Aorta (tissue), 5 donors: ENCODE measurements around the gene MFSD2B. TPM values are rescaled to one million over a fixed set of nuclear protein-coding genes. Genes with fewer than 3 reads are reported as not detected.
A peak's percentile ranks its signal among the peaks of the same experiment; 100 is the strongest.

Experiments
- ATAC-seq: fragments of 200-7000 bp; cut with Tn5 transposase; one replicate; pipeline ENCODE4 v1.9.1; 2022; ENCODE audit warnings: moderate library complexity; ENCODE audit not compliant: low FRiP score
- DNase-seq, 2 donors: peaks; one replicate each; pipeline ENCODE4 v3.0.0-alpha.2; 2020
- H3K27ac ChIP-seq, 2 donors: one replicate each; pipeline ENCODE4 v1.5.1; 2013; ENCODE audit warnings: low read length in 2 of 2, mild to moderate bottlenecking in 2 of 2, moderate library complexity in 2 of 2, control low read depth in 1 of 2, inconsistent platforms in 1 of 2, low read depth in 1 of 2
- H3K27me3 ChIP-seq, 2 donors: one replicate each; pipeline ENCODE4 v1.6.1; 2013; ENCODE audit warnings: control low read depth in 1 of 2, low read length in 1 of 2, mild to moderate bottlenecking in 1 of 2, moderate library complexity in 1 of 2; ENCODE audit not compliant: insufficient read depth in 2 of 2, control insufficient read depth in 1 of 2
- H3K36me3 ChIP-seq, 2 donors: one replicate each; pipeline ENCODE4 v1.6.1; 2013; ENCODE audit warnings: control low read depth in 1 of 2, low read length in 1 of 2, mild to moderate bottlenecking in 1 of 2; ENCODE audit not compliant: insufficient read depth in 2 of 2, control insufficient read depth in 1 of 2
- H3K4me1 ChIP-seq, 2 donors: one replicate each; pipeline ENCODE4 v1.6.1; 2013; ENCODE audit warnings: low read length in 2 of 2, control low read depth in 1 of 2, mild to moderate bottlenecking in 1 of 2, moderate library complexity in 1 of 2; ENCODE audit not compliant: insufficient read depth in 2 of 2, control insufficient read depth in 1 of 2
- H3K4me3 ChIP-seq, 2 donors: one replicate each; pipeline ENCODE4 v1.5.1; 2013; ENCODE audit warnings: low read length in 2 of 2, control low read depth in 1 of 2, mild to moderate bottlenecking in 1 of 2
- H3K9me3 ChIP-seq: one replicate; pipeline ENCODE4 v1.6.1; 2013; ENCODE audit warnings: mild to moderate bottlenecking, low read length; ENCODE audit not compliant: control insufficient read depth
- WGBS, 2 donors: extraction: QIAGEN DNeasy Blood & Tissue Kit; methylation state at CpG; one replicate each; pipeline ENCODE4 v1.1.7; 2013; 5-methylcytosine and 5-hydroxymethylcytosine counted together
- intact Hi-C, 2 donors: fragments of 100-400 bp; cut with DNase I; formaldehyde crosslinking; loops; one replicate each; pipeline versions ENCODE4 v1.14.2 to v1.15.0; 2022
- polyA plus RNA-seq, 2 donors: library from polyadenylated mRNA; stranded (reverse); fragments of 200-250 nt; gene quantifications; one replicate each; pipeline ENCODE4 v1.2.3, GENCODE V29; 2013
- total RNA-seq, 2 donors: library from RNA; stranded (reverse); fragmentation: NEBNext Ultra II Directional; extraction: Animal tissue kit (Norgen Biotek cat#: 25700); gene quantifications; one replicate each; pipeline ENCODE4 v1.2.1, GENCODE V29; 2021
- donor health status: healthy with polysubstance abuse.
- donor health status: Bipolar disorder and iron deficiency.
- donor health status: DM: no; HTN: no; CAD: no.
- donor health status: DM: no; HTN: no; CAD: no.
- donor health status: DM: yes; HTN: yes; CAD: no.

The MFSD2B gene
- total and polyA plus RNA-seq, 4 donors, result 0.05 to 0.42 (median 0.33) TPM; not detected in 1

DNA sequence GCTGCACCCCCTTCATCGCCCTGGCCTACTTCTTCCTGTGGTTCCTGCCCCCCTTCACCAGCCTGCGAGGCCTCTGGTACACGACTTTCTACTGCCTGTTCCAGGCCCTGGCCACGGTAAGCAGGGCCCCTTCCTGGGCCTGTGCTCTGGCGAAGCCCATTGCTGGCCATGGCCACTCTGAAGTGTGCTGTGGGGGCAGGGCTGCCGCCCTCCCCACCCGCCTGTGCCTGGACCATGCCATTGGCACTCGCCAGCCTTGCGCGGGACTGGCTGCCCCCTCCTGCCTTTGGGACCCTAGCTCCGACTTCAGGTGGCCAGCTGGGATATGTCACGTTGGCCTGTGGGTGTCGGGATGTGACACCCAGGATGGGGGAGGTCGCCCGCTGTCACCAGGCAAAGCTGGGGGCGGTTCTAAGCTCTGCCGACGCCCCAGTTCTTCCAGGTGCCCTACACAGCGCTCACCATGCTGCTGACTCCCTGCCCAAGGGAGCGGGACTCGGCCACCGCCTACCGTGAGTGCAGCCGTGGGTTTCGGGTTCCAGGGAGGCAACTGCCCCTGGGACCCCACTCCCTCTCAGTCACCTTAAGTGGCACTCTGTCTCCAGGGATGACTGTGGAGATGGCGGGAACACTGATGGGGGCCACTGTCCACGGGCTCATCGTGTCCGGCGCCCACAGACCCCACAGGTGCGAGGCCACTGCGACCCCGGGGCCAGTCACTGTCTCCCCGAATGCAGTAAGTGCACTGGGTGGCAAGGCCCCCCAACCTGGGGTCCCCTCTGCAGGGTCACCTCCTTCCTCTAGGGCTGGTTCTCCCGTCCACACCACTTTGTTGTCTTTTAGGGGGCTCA lies 7.2 kb downstream of the MFSD2B start:
- no peak for ATAC-seq
- H3K4me1 ChIP-seq, result no peaks in the 10 kb centered on the region
- WGBS, 2 donors, result 89 to 92% methylated on average over 35 of the region's 35 CpGs
- H3K27me3 ChIP-seq, result no peaks in the 10 kb centered on the region
- DNase-seq, result peak in 1 of 2 donors; percentile 65
- H3K36me3 ChIP-seq, result no peaks in the 10 kb centered on the region
- intact Hi-C loops, result no loop called here
- H3K4me3 ChIP-seq, result no peak overlapping the region
- no peaks in the 10 kb centered on the region for H3K9me3 ChIP-seq
- H3K27ac ChIP-seq, result no peak overlapping the region

DNA sequence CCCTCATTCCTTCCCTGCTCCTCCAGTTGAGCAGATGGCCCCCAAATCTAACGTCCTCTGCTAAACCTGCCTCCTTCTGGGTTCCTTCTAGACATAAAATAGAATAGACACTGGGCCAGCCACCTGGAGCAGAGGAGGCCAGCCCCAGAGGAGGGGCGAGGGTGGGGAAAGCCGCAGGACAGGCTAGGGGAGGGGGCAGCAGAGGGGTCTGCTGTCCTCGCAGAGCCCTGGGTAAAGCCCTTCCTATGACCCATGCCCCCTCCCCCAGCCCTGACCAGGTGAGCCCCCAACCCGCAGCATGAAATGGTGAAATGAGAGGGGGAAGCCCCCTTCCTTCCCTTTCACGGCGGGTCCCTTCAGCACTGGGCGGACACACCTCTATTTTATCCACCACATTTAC lies 7.8 kb downstream of the MFSD2B start:
- no peak for ATAC-seq
- H3K4me3 ChIP-seq, result no peak overlapping the region
- DNase-seq, result no peak
- 81 to 84% methylated on average over 8 of the region's 8 CpGs for WGBS, 2 donors
- no peak overlapping the region for H3K27ac ChIP-seq
- intact Hi-C loops, result no loop called here
- no peaks in the 10 kb centered on the region for H3K27me3 ChIP-seq
- H3K4me1 ChIP-seq, result no peaks in the 10 kb centered on the region
- H3K36me3 ChIP-seq, result no peaks in the 10 kb centered on the region
- no peaks in the 10 kb centered on the region for H3K9me3 ChIP-seq

DNA sequence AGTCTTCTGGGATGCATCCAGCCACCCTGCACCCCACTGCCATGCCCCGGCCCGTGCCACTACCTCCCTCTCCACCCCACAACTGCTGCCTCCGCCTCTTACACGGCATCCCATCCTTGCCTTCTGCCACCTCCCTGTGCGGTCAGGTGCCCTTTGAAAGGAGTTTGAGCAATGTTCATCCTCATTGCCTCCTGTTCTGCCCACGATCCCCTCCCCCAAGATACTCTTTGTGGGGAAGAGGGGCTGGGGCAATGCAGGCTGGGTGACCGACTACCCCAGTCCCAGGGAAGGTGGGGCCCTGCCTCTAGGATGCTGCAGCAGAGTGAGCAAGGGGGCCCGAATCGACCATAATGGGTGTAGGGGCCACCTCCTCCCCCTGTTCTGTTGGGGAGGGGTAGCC lies 8.4 kb downstream of the MFSD2B start:
- no peak for ATAC-seq
- no peak overlapping the region for H3K4me3 ChIP-seq

DNA sequence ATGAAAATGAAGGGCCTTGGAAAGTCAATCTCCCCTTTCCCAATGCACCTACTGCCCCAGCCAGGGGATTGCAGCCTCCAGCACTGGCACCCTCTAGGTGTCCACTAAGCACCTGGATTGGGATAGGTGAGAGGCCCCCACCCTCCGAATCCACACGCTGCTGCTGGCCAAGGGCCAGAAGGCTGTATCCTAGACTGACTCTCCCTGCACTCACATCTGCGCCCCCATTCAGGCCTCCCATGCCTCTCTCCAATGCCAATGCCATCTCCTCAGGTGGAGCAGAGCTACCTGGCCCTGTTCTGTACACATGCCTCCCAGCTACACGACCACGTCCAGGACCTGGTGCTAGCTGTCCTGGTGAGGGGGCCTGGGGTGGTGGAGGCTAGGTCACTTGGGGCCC lies 9.8 kb downstream of the MFSD2B start:
- intact Hi-C loops, result no loop called here
- ATAC-seq (no peak), DNase-seq (no peak)
- 87 to 91% methylated on average over 5 of the region's 5 CpGs for WGBS, 2 donors
- Histone ChIP-seq H3K9me3 (no peaks in the 10 kb centered on the region), H3K36me3 (peaks cover 0 to 4% of the 10 kb centered on the region in 2 donors), H3K4me1 (no peaks in the 10 kb centered on the region), H3K4me3 (no peak overlapping the region), H3K27me3 (no peaks in the 10 kb centered on the region), H3K27ac (no peak overlapping the region)

More for the DNA sequence above, 8.4 kb downstream of the MFSD2B start:
- no peak for DNase-seq
- no peaks in the 10 kb centered on the region for H3K4me1 ChIP-seq
- no peaks in the 10 kb centered on the region for H3K9me3 ChIP-seq
- intact Hi-C loops, result no loop called here
- H3K27me3 ChIP-seq, result no peaks in the 10 kb centered on the region
- H3K36me3 ChIP-seq, result no peaks in the 10 kb centered on the region
- no peak overlapping the region for H3K27ac ChIP-seq
- 83 to 87% methylated on average over 9 of the region's 9 CpGs for WGBS, 2 donors

DNA sequence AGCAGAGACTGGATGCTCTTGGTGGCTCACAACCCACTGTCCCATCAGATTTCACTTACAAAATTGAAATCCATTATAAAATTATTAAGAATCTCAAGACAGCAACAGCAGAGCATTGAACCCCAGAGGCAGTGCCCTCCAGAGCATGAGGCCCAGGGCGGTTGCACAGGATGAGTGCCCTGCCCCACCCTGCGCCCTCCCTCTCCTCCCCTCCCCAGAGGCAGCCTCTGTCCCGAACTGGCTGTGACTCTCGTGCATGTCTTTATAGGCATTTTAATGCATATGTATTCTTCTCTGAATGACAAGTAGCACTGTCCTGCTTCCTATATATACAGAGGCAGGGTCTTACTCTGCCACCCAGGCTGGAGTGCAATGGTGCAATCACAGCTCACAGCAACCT lies 10.4 kb downstream of the MFSD2B start:
- no peak for DNase-seq
- Histone ChIP-seq H3K4me1 (no peaks in the 10 kb centered on the region), H3K27ac (no peak overlapping the region), H3K27me3 (no peaks in the 10 kb centered on the region), H3K36me3 (peaks cover 0 to 4% of the 10 kb centered on the region in 2 donors), H3K9me3 (no peaks in the 10 kb centered on the region), H3K4me3 (no peak overlapping the region)
- ATAC-seq, result no peak
- 82 to 85% methylated on average over 4 of the region's 4 CpGs for WGBS, 2 donors
- intact Hi-C loops, result no loop called here

DNA sequence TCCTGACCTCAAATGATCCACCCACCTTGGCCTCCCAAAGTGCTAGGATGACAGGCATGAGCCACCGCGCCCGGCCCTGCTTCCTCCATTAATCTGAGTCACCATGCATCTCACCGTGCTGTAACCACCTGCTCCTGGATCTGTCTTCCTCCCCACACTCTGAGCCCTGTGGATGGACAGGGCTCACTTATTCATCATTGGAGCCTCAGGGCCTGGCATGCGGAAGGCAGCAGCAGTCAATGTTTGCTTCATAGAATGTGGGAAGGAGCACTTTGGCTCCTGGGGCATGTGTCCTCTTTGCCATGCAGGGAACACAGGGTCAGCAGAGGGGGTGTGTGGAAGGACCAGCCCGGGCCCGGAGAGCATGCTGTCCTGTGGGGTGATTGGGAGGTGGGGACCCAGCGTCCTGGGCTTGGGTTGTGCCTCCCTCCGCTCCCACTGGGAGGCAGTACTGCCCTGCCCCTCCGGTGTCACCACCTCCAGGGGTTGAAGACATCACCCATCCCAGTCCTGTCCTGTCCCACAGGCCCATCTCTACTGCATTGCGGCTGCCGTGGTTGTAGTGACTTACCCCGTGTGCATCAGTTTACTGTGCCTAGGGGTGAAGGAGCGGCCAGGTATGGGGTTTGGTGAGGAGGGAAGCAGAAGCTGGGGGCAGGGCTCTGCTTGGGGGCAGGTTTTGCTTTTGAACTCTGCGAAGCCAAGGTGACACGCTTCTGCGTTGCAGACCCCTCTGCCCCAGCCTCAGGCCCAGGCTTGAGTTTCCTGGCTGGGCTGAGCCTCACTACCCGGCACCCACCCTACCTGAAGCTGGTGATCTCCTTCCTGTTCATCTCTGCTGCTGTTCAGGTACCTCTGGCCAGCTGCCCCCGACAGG lies 11.5 kb downstream of the MFSD2B start:
- intact Hi-C loops, result no loop called here
- Histone ChIP-seq H3K36me3 (peaks cover 0 to 4% of the 10 kb centered on the region in 2 donors), H3K9me3 (no peaks in the 10 kb centered on the region), H3K27ac (no peak overlapping the region), H3K27me3 (no peaks in the 10 kb centered on the region), H3K4me3 (no peak overlapping the region), H3K4me1 (no peaks in the 10 kb centered on the region)
- 77 to 78% methylated on average over 19 of the region's 19 CpGs for WGBS, 2 donors
- DNase-seq, result no peak
- ATAC-seq, result no peak

DNA sequence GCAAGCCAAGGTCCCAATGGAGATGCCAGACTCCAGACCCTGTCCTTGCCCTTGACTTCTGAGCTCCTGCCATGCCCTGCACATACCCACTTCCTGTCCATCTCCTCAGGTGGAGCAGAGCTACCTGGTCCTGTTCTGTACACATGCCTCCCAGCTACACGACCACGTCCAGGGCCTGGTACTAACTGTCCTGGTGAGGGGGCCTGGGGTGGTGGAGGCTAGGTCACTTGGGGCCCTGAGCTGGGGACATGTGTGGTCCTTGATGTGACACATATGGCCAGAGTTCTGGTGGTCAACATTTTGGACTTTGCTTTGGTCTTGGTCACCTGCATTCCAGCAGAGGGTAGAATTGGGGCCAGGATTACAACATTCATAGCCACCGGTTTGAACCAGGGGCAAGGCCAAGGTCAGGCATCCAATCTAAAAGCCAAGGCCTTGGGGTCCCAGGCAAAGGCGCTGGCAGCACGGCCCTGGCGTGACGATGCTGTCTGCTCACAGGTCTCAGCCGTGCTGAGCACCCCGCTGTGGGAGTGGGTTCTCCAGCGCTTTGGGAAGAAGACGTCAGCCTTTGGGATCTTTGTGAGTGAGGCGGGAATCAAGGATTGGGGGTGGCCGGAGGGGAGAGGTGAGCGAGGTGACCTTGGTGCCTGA lies 12.6 kb downstream of the MFSD2B start:
- ATAC-seq, result no peak
- WGBS, 2 donors, result 92% methylated on average over 14 of the region's 14 CpGs
- Histone ChIP-seq H3K9me3 (no peaks in the 10 kb centered on the region), H3K27me3 (no peaks in the 10 kb centered on the region), H3K27ac (no peak overlapping the region), H3K4me1 (no peaks in the 10 kb centered on the region), H3K36me3 (peaks cover 0 to 4% of the 10 kb centered on the region in 2 donors), H3K4me3 (no peak overlapping the region)
- intact Hi-C loops, result no loop called here
- no peak for DNase-seq

DNA sequence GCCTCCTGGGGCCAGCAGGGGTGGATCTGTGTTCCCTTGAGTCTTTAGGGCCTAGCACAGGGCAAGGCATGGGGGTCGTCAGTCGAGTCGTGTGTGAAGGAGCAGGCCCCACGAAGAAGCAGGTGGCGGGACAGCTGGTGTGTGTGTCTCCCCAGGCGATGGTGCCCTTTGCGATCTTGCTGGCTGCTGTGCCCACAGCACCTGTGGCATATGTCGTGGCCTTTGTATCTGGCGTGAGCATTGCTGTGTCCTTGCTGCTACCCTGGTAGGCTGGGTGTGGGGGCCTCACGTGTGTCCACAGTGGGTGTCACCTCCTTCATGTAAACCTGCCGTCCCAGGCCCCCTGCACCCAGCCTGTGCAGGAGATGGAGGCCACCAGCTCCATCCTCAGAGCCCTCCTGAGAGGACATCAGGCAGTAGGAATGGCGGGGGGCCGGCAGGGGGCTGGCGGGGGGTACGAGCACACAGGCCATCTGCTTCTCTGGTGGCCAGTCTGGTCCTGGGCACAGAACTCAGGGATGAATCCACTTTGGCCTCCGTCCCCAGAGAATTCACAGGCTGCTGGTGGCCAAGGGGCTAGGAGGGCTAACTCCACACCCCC lies 13.2 kb downstream of the MFSD2B start:
- Histone ChIP-seq H3K27me3 (no peaks in the 10 kb centered on the region), H3K9me3 (no peaks in the 10 kb centered on the region), H3K4me1 (no peaks in the 10 kb centered on the region), H3K36me3 (peaks cover 0 to 4% of the 10 kb centered on the region in 2 donors), H3K27ac (no peak overlapping the region), H3K4me3 (no peak overlapping the region)
- intact Hi-C loops, result no loop called here
- DNase-seq (no peak), ATAC-seq (peak; percentile 4)
- 82 to 91% methylated on average over 16 of the region's 16 CpGs for WGBS, 2 donors
